Hepatic stellate cell (primary cell): ENCODE results near the gene MUL1.

Experiments used
- DNase-seq: peaks from one replicate; pipeline ENCODE4 v3.0.0; 2011; ENCODE audit warnings: low spot score

Gene MUL1

GRCh38 chr1:20466273-20466672, 41.7 kb downstream of the MUL1 start:
- no peak for DNase-seq

- no peak for DNase-seq
These were observed 42.8 kb downstream of the MUL1 start for GRCh38 chr1:20465187-20465586.

GRCh38 chr1:20463502-20463901, 44.4 kb downstream of the MUL1 start:
- DNase-seq: no peak

- DNase-seq: no peak
These were observed 45.6 kb downstream of the MUL1 start for GRCh38 chr1:20462397-20462796.

GRCh38 chr1:20458717-20459116, 49.2 kb downstream of the MUL1 start:
- no peak for DNase-seq

- DNase-seq: no peak
These were observed 53.9 kb downstream of the MUL1 start for GRCh38 chr1:20454004-20454403.

GRCh38 chr1:20449735-20450311, 58.1 kb downstream of the MUL1 start:
- no peak for DNase-seq
